OCI-LY3 (cell line): ENCODE measurements around the gene BRPF1.

ENCODE experiments used
- H2AFZ ChIP-seq: fragments of 200-600, 300-600 bp; shearing (Covaris generic); 2 replicates; pipeline ENCODE4 v1.6.0; 2014; ENCODE audit warnings: antibody characterized with exemption, low read depth, low read length
- H3K27ac ChIP-seq: fragments of 200-600, 300-600 bp; sonication (generic); 2 replicates; pipeline ENCODE4 v1.5.1; 2014; ENCODE audit warnings: mild to moderate bottlenecking, low read length, moderate library complexity, mixed read lengths
- H3K27me3 ChIP-seq: fragments of 200-600, 300-600 bp; sonication (generic); 2 replicates; pipeline ENCODE4 v1.6.1; 2014; ENCODE audit warnings: low read depth, low read length, mixed read lengths
- H3K36me3 ChIP-seq: fragments of 200-600, 300-600 bp; sonication (generic); replicated peaks from 2 replicates; pipeline ENCODE3; 2014; ENCODE audit warnings: low read depth, low read length, mixed read lengths
- H3K4me1 ChIP-seq: fragments of 300-600, 200-600 bp; sonication (generic); 2 replicates; pipeline ENCODE4 v1.6.1; 2014; ENCODE audit warnings: low read length, mixed read lengths
- H3K4me2 ChIP-seq: fragments of 200-600, 300-600 bp; sonication (generic); 2 replicates; pipeline ENCODE4 v1.6.1; 2014; ENCODE audit warnings: low read length, mixed read lengths
- H3K4me3 ChIP-seq: fragments of 300-600, 200-600 bp; sonication (generic); 2 replicates; pipeline ENCODE4 v1.5.1; 2014; ENCODE audit warnings: antibody characterized with exemption, mild to moderate bottlenecking, low read length, moderate library complexity
- H3K79me2 ChIP-seq: fragments of 300-600, 200-600 bp; shearing (Covaris generic); 2 replicates; pipeline ENCODE4 v1.6.1; 2014; ENCODE audit warnings: mild to moderate bottlenecking, low read length, mixed read lengths
- H3K9ac ChIP-seq: fragments of 300-600, 200-600 bp; shearing (Covaris generic); 2 replicates; pipeline ENCODE4 v1.6.0; 2014; ENCODE audit warnings: mild to moderate bottlenecking, low read length, moderate library complexity
- H3K9me3 ChIP-seq: fragments of 200-600, 300-600 bp; shearing (Covaris generic); 2 replicates; pipeline ENCODE4 v1.6.1; 2014; ENCODE audit warnings: low read length, mixed read lengths; ENCODE audit not compliant: insufficient read depth
- H4K20me1 ChIP-seq: fragments of 200-600, 300-600 bp; sonication (generic); 2 replicates; pipeline ENCODE4 v1.6.1; 2016; ENCODE audit warnings: low read length, mixed read lengths; ENCODE audit not compliant: insufficient read depth
- CTCF ChIP-seq: fragments of 200-600, 300-600 bp; sonication (generic); IDR thresholded peaks from 2 replicates; pipeline ENCODE4 v1.5.1; 2014; ENCODE audit warnings: antibody characterized with exemption, low read length, low read depth
- EZH2phosphoT487 ChIP-seq: fragments of 200-600 bp; shearing (Covaris generic); IDR thresholded peaks from 2 replicates; pipeline ENCODE4 v1.6.1; 2018; ENCODE audit warnings: antibody characterized with exemption, mixed run types, low read depth

The BRPF1 gene

GRCh38 chr3:9779721-9780457 is 48.4 kb downstream of the BRPF1 start:
- Histone ChIP-seq H3K27ac (peak overlapping the region; percentile 48), H3K9ac (no peak overlapping the region; the same call in 1 of the 2 replicates), H3K36me3 (peaks cover 27% of the 10 kb centered on the region), H4K20me1 (no peaks in the 10 kb centered on the region), H3K9me3 (no peaks in the 10 kb centered on the region), H3K79me2 (no peaks in the 10 kb centered on the region), H3K27me3 (no peaks in the 10 kb centered on the region), H3K4me2 (peak overlapping the region; percentile 11; the same call in 1 of the 2 replicates), H2AFZ (no peak overlapping the region), H3K4me1 (peaks cover 11% of the 10 kb centered on the region), H3K4me3 (no peak overlapping the region)
- TF ChIP-seq EZH2phosphoT487 (no peak), CTCF (no peak)

- Histone ChIP-seq H3K27me3 (no peaks in the 10 kb centered on the region), H3K27ac (peak overlapping the region; percentile 48), H3K4me1 (peaks cover 11% of the 10 kb centered on the region), H3K9me3 (no peaks in the 10 kb centered on the region), H3K79me2 (no peaks in the 10 kb centered on the region), H4K20me1 (no peaks in the 10 kb centered on the region), H3K9ac (no peak overlapping the region), H3K4me3 (no peak overlapping the region), H3K4me2 (no peak overlapping the region), H2AFZ (no peak overlapping the region), H3K36me3 (peaks cover 32% of the 10 kb centered on the region)
- TF ChIP-seq CTCF = no peak
- TF ChIP-seq EZH2phosphoT487 = no peak
Measured at GRCh38 chr3:9780458-9780812, 48.9 kb downstream of the BRPF1 start.

- Histone ChIP-seq H3K36me3 (peaks cover 34% of the 10 kb centered on the region), H3K9ac (no peak overlapping the region), H3K9me3 (no peaks in the 10 kb centered on the region), H3K4me1 (peaks cover 11% of the 10 kb centered on the region), H3K27ac (no peak overlapping the region), H3K27me3 (no peaks in the 10 kb centered on the region), H3K4me2 (no peak overlapping the region), H4K20me1 (no peaks in the 10 kb centered on the region), H3K4me3 (no peak overlapping the region), H2AFZ (no peak overlapping the region), H3K79me2 (no peaks in the 10 kb centered on the region)
- TF ChIP-seq CTCF (no peak), EZH2phosphoT487 (no peak)
Measured at GRCh38 chr3:9780910-9781309, 49.4 kb downstream of the BRPF1 start.

- Histone ChIP-seq H3K9me3 (no peaks in the 10 kb centered on the region), H3K9ac (no peak overlapping the region), H3K4me1 (peaks cover 11% of the 10 kb centered on the region), H3K4me3 (no peak overlapping the region), H4K20me1 (no peaks in the 10 kb centered on the region), H2AFZ (no peak overlapping the region), H3K4me2 (no peak overlapping the region), H3K36me3 (peaks cover 39% of the 10 kb centered on the region), H3K27ac (no peak overlapping the region), H3K27me3 (no peaks in the 10 kb centered on the region), H3K79me2 (no peaks in the 10 kb centered on the region)
- no peak for TF ChIP-seq CTCF
- TF ChIP-seq EZH2phosphoT487 = no peak
Measured at GRCh38 chr3:9781551-9781950, 50.0 kb downstream of the BRPF1 start.
